Measurements from ENCODE around the gene LMO7. TPM values are rescaled to one million over a fixed set of nuclear protein-coding genes. Genes with fewer than 3 reads are reported as not detected.

LMO7 gene
- total RNA-seq, 1 experiment from 2014 or later = 18.5 TPM

DNA sequence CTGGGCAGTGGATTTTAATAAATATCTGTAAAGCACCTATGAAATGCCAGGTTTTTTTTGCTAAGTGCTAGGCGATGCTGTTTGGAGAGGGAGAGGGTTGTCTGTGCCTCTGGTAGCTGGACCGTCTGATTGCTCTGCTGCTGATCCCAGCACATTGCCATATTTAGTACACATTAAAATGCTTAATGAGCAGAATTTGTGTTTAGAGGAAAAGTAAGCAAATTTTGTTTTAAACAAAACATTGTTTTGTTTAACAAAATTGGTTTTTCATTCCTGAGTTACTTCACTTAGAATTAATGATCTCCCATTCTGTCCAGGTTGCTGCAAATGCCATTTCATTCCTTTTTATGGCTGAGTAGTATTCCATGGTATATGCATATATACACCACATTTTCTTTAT lies 85.2 kb downstream of the LMO7 start:
- peaks cover 16% of the 10 kb centered on the region for H3K9me3 Mint-ChIP-seq
- no peak overlapping the region for H3K27ac Mint-ChIP-seq
- DNase-seq (ENCODE audit: low spot score) (no peak), ATAC-seq (no peak)
- no peaks in the 10 kb centered on the region for H3K27me3 Mint-ChIP-seq (ENCODE audit: low read depth)
- H3K36me3 Mint-ChIP-seq = 0 out of 2 replicates have a peak, but pooled peaks cover 7% of the 10 kb centered on the region
- H3K4me1 Mint-ChIP-seq = no peaks in the 10 kb centered on the region
- no peak for TF ChIP-seq HMGA2 (CRISPR knock-in tag; IDR thresholded peaks at IDR 0.05)
- ChIA-PET CTCF (no interaction called here), POLR2A (no interaction called here)
- no peak overlapping the region for H3K4me3 Mint-ChIP-seq

DNA sequence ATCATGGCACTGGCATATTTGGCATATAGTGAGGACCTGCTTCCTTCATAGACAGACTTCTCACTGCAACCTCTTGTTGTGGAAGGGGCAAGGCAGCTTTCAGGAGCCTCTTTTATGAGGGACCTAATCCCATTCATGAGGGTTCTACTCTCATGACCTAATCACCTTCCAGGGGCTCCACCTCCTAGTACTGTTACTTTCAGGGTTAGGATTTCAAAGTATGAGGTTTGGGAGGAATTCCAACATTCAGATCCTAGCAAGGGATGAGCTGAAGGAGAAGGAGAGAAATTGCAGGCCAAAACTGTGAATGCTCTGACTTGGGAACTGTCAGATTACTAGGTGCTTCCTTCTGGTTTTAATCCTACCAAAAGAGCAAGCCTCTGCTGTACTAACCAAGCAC lies 87.8 kb downstream of the LMO7 start:
- TF ChIP-seq ZNF532 (CRISPR knock-in tag; IDR thresholded peaks at IDR 0.05; ENCODE audit: borderline replicate concordance) (no peak), E2F1 (CRISPR knock-in tag; IDR thresholded peaks at IDR 0.05) (no peak), OVOL2 (CRISPR knock-in tag; IDR thresholded peaks at IDR 0.05; ENCODE audit: borderline replicate concordance) (no peak), STAT6 (CRISPR knock-in tag; conservative IDR thresholded peaks at IDR 0.05; ENCODE audit: low read depth) (no peak), SMAD4 (CRISPR knock-in tag; IDR thresholded peaks at IDR 0.05) (no peak), GABPB1 (CRISPR knock-in tag; IDR thresholded peaks at IDR 0.05) (no peak), ETV6 (CRISPR knock-in tag; IDR thresholded peaks at IDR 0.05) (no peak), ATF3 (CRISPR knock-in tag; conservative IDR thresholded peaks at IDR 0.05) (no peak)
- TF ChIP-seq, protein P1, sequence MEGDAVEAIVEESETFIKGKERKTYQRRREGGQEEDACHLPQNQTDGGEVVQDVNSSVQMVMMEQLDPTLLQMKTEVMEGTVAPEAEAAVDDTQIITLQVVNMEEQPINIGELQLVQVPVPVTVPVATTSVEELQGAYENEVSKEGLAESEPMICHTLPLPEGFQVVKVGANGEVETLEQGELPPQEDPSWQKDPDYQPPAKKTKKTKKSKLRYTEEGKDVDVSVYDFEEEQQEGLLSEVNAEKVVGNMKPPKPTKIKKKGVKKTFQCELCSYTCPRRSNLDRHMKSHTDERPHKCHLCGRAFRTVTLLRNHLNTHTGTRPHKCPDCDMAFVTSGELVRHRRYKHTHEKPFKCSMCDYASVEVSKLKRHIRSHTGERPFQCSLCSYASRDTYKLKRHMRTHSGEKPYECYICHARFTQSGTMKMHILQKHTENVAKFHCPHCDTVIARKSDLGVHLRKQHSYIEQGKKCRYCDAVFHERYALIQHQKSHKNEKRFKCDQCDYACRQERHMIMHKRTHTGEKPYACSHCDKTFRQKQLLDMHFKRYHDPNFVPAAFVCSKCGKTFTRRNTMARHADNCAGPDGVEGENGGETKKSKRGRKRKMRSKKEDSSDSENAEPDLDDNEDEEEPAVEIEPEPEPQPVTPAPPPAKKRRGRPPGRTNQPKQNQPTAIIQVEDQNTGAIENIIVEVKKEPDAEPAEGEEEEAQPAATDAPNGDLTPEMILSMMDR (IDR thresholded peaks at IDR 0.05) = no peak
- TF ChIP-seq, protein P2, sequence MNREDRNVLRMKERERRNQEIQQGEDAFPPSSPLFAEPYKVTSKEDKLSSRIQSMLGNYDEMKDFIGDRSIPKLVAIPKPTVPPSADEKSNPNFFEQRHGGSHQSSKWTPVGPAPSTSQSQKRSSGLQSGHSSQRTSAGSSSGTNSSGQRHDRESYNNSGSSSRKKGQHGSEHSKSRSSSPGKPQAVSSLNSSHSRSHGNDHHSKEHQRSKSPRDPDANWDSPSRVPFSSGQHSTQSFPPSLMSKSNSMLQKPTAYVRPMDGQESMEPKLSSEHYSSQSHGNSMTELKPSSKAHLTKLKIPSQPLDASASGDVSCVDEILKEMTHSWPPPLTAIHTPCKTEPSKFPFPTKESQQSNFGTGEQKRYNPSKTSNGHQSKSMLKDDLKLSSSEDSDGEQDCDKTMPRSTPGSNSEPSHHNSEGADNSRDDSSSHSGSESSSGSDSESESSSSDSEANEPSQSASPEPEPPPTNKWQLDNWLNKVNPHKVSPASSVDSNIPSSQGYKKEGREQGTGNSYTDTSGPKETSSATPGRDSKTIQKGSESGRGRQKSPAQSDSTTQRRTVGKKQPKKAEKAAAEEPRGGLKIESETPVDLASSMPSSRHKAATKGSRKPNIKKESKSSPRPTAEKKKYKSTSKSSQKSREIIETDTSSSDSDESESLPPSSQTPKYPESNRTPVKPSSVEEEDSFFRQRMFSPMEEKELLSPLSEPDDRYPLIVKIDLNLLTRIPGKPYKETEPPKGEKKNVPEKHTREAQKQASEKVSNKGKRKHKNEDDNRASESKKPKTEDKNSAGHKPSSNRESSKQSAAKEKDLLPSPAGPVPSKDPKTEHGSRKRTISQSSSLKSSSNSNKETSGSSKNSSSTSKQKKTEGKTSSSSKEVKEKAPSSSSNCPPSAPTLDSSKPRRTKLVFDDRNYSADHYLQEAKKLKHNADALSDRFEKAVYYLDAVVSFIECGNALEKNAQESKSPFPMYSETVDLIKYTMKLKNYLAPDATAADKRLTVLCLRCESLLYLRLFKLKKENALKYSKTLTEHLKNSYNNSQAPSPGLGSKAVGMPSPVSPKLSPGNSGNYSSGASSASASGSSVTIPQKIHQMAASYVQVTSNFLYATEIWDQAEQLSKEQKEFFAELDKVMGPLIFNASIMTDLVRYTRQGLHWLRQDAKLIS (CRISPR knock-in tag; IDR thresholded peaks at IDR 0.05; ENCODE audit: borderline replicate concordance) = no peak
- ChIA-PET CTCF (interaction anchor here (0.8 to 1.0 kb wide), 2 partner anchors 28 kb away, joined by 3 read pairs; no protein-coding TSS in a partner anchor), POLR2A (no interaction called here)
- no peak overlapping the region for H3K4me3 Mint-ChIP-seq
- no peaks in the 10 kb centered on the region for H3K4me1 Mint-ChIP-seq
- DNase-seq (ENCODE audit: low spot score) (no peak), ATAC-seq (no peak)
- peaks cover 16% of the 10 kb centered on the region for H3K9me3 Mint-ChIP-seq
- H3K36me3 Mint-ChIP-seq = peaks cover 10% of the 10 kb centered on the region; the same call in 1 of the 2 replicates
- no peak overlapping the region for H3K27ac Mint-ChIP-seq
- H3K27me3 Mint-ChIP-seq (ENCODE audit: low read depth) = no peaks in the 10 kb centered on the region

Data from WTC11 (cell line).